Stimulated activated CD4-positive, alpha-beta T cell treated with anti-CD3 and anti-CD28 coated beads, Interleukin-1b, Interleukin-23, amount 100 ng/mL, for 1 hour (primary cell): ENCODE results near the gene PER1.

ENCODE experiments used
- DNase-seq, 2 donors: peaks; one replicate each; pipeline ENCODE4 v3.0.0-alpha.2; 2020; ENCODE audit warnings: low read depth in 2 of 2

The PER1 gene

GRCh38 chr17:8154608-8155155 is 2.5 kb upstream of the PER1 start:
- DNase-seq, result no peak

DNA sequence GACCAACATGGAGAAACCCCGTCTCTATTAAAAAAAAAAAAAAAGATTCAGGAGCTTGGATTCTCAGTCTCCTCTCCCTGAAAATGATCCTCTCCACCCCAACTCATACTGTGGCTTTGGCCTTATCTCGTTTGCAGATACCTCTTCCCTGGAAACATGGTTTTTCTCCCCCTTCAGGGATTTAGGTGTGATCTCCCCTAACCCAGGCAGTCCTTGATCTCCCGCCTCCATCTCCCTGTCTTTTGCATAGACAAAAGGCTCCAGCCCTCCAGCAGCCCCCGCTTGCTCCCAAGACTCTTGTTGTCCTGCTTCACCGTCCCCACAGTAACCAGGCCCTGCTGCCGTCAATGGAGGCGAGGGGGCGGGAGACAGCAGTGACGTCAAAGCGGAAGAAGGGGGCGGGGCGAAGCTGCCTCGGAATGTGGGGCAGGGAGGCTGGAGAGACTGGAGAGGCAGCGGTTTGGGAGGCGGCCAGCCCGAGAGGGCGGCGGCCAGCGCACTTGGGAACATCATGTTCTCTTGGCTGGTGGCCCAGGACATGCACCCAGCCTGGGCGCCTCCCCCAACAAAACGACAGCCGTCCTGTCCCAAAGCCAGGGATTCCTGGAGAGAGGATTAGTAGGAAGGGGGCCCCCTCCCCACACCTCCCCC is 1.9 kb upstream of the PER1 start:
- DNase-seq, result peak; percentile 71

- no peak for DNase-seq
Observed at GRCh38 chr17:8153525-8153956, 1.3 kb upstream of the PER1 start.

- no peak for DNase-seq
Observed at GRCh38 chr17:8153031-8153451, 837 bp upstream of the PER1 start.

GRCh38 chr17:8151641-8152111 is 528 bp downstream of the PER1 start:
- DNase-seq, result no peak

DNA sequence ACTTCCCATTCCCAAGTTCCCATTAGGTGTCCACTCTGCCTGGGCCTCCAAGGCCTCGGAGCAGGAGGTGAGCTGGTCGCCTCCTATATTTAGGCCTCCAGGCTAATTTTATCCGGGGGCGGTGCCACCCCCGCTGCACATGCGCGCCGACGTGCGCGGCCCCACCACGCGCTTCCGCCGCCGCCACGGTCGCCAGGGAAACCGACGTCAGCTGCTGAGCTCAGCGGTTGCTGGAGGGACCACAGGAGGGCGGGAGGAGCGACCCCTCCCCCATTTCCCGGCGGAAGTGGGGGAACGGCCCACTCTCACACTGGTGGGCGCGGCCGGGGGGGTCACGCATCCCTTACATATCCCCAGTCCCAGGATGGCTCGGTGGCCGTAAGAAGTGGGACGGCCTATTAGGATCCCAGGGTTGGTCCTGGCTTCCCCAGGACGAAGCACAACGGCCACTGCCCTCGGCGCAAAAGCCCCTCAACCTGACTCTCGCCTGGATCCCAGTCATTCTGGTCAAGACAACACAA is 1.0 kb downstream of the PER1 start:
- peak; percentile 68 to 69 for DNase-seq

GRCh38 chr17:8150194-8151119 is 1.7 kb downstream of the PER1 start:
- no peak for DNase-seq

DNA sequence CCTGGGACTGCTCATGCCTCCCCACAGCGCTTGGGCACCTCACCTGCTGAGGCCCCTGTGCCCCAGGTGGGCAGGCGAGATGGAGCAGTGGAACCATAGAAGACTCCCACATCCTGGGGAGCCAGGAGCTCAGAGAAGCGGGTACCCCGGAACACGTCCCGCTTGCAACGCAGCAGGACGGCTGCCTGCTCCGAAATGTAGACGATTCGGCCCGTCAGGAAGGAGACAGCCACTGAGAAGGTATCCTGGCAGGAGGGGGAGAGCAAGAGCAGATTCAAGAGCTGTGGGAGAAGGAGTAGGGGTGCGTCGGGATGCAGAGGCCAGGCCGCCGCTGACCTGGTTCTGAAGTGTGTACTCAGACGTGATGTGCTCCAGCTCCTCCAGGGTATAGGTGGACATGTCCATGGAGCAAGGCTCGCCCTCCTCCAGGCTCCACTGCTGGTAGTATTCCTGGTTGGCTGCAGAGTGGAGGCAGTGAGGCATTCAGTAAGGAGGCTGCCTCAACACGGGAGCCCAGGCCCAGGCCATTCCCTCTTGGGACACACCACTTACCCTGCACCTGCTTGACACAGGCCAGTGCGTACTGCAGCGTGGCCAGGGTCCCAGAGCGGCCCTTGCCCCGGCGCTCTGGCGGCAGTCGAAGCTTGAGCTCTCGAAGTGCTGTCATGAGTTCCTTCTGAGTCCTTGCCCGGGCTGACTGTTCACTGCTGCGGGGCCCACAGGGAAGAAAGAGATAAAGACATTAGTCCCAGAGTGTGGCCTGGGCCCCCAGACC is 2.6 kb downstream of the PER1 start:
- no peak for DNase-seq

DNA sequence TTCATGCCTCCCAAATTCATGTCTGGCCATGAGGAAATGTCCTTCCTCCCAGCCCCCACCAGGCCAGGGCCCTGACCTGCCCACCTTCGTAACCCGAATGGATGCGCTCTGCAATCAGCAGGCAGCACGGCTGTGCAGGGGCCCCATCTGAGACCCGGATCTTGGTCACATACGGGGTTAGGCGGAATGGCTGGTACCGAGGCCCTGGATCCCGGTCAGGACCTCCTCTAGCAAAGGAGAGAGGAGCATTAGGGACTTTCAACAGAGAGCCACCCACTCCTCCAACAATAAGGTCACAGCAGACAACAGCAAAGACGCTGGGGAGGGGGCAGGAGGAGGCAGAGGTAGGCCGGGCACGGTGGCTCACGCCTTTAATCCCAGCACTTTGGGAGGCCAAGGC is 3.6 kb downstream of the PER1 start:
- no peak for DNase-seq

DNA sequence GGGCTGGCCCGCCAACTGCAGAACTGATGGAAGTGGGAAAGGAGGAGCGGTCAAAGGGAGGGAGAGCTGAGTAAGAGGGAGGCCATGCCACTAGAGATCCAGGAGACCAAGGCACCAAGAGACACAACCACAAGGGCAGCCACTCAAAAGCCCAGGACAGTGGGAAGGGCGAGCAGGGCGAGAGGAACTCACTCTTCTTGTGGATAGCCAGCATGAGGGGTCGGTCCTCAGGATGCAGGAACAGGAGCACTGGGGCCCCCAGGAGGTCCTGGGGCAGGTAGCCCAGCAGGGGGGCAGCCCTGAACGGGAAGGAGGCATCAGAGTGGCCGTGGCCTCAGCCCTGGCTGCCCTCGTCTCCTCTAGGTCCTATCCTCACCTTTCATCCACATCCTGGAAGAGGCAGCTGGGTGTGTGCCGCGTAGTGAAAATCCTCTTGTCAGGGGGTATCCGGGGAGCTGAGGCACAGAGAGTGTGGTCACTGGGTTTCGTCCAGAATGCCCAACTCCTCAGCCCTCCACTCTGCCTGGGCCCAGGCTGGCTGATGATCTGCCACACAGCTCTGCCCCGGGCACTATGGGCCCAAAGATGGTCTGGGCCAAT is 4.3 kb downstream of the PER1 start:
- DNase-seq, result no peak

GRCh38 chr17:8147141-8147804 is 4.9 kb downstream of the PER1 start:
- DNase-seq, result no peak

DNA sequence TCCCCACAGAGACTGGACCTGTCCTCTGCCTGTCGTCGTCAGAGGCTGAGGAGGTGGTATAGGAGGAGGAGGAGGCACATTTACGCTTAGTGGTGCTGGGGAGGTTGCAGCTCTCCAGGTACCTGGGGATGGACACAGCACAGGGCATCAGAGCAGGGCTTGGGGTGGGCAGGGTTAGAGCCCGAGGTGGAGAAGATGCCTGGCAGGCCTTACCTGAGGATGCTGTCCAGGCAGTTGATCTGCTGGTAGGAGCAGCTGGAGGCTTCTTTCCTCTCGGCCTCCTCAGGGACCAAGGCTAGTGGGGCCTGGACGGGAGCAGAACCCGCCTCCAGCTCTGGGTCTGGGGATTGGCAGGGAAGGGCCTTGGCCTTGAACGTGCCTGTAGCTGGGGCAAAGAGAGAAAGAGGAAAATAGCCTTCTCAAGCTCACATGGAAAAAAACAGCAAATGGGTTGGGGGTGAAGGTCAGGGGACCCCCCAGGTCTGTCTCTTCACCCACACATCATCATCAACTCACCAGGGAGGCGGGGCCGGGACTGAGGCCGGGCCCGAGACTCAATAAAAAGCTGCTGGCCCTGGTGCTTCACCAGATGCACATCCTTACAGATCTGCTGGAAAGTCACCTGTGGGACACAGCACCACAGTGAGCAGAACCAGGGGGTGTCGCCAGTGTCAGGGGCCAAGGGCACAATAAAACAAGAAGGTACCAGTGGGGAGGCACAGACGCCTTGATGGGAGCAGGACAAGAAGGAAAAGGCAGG is 5.6 kb downstream of the PER1 start:
- no peak for DNase-seq

DNA sequence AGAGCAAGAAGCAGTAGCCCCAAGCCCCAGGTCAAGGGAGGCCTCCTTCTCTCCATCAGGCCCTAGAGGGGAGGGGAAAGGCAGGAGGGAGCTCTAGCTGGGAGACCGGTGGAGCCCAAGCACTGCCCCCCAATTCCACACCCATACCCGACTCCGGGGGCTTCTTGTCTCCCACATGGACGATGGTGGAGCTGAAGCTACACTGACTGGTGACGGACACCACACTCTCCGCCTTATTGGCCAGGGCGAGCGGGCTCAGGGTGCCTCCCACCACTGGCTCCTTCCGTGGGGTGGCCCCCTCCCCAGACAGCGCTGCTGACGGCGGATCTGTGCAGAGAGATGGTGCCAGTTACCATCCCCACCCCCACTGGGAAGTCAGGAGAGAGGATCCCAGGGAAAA is 6.4 kb downstream of the PER1 start:
- no peak for DNase-seq

- DNase-seq, result no peak
Observed at GRCh38 chr17:8144401-8145231, 7.6 kb downstream of the PER1 start.

GRCh38 chr17:8143581-8144400 is 8.4 kb downstream of the PER1 start:
- DNase-seq, result no peak

DNA sequence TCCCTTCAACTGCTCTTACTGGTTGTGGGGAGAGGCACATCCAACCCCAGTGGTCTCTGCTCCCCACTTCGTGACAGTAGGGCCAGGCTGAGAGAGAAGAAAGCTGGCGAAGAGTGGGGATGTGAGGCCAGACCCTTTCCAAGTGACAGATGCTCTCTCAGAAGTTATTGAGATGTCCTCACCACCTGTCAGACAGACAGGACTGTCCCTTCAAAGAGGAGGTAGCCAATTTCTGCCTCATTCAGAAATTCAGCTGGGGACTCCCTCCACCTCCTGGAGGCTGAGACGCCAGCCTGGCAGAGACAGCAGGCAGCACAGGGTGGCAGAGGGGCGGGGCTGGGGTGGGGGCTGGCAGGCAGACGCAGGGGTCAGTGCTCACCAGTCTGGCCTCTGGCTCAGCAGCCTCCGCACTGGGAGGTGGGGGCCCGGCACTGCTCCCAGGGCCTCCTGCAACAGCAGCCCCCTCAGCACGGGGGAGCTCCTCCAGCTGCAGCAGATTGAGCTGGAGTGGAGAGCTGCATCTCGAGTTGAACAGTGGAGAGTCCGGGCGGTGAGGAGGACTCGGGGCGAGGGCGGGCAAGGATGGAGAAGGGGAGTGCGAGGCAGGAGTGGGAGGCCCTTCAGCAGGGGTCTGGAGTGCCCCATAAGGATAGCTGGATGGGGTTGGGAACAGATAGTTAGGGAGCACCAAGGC is 9.2 kb downstream of the PER1 start:
- DNase-seq, result no peak

GRCh38 chr17:8142158-8142886 is 9.9 kb downstream of the PER1 start:
- DNase-seq, result no peak
